ENCODE data around the gene ARHGEF11.

- TF ChIP-seq CTCF (conservative IDR thresholded peaks at IDR 0.05) (no peak), ZFX (IDR thresholded peaks at IDR 0.05) (no peak)
Measured at GRCh38 chr1:156958247-156958714, 87.3 kb downstream of the ARHGEF11 start.
